Measurements from ENCODE around the gene COL27A1.

DNA sequence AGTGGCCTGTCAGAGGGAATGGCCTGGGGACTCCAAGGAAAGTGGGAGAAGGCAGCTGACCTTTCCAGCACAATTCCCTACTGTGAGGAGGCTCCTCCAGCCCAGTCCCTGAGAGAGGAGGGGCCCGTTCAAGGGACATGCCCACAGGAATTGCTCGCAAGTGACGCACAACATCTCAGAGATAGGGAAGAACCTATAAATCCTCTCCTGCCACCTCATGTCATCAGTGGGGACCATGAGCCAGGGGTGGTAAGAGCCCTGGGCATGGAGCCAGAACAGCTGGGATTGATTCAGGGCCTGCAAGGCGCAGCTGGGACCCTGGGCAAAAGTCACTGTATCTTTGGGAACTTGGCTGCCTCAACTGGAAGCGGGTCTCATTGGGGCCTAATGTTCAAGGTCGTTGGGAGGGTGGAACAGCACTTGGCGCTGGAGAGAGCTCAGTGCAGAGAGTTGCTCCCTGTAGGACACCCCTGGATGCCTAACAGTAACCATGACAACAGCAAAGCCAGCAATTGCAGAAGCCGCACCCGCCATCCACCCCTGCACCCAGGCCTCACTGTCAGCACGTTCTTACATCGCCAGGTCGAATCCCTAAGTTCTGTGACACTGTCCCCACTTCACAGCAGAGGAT, 126.3 kb downstream of the COL27A1 start:
- TF ChIP-seq, protein P1, sequence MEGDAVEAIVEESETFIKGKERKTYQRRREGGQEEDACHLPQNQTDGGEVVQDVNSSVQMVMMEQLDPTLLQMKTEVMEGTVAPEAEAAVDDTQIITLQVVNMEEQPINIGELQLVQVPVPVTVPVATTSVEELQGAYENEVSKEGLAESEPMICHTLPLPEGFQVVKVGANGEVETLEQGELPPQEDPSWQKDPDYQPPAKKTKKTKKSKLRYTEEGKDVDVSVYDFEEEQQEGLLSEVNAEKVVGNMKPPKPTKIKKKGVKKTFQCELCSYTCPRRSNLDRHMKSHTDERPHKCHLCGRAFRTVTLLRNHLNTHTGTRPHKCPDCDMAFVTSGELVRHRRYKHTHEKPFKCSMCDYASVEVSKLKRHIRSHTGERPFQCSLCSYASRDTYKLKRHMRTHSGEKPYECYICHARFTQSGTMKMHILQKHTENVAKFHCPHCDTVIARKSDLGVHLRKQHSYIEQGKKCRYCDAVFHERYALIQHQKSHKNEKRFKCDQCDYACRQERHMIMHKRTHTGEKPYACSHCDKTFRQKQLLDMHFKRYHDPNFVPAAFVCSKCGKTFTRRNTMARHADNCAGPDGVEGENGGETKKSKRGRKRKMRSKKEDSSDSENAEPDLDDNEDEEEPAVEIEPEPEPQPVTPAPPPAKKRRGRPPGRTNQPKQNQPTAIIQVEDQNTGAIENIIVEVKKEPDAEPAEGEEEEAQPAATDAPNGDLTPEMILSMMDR (IDR thresholded peaks at IDR 0.05; ENCODE audit: borderline replicate concordance, extremely low read depth, low read length, poor library complexity, severe bottlenecking) = no peak
- TF ChIP-seq EZH2 (IDR thresholded peaks at IDR 0.05; ENCODE audit: borderline replicate concordance, low read depth, low read length, severe bottlenecking) = no peak
